GM12878 (cell line): ENCODE measurements around the gene AKT3. TPM values are rescaled to one million over a fixed set of nuclear protein-coding genes. Genes with fewer than 3 reads are reported as not detected.

Experiments used
- ATAC-seq: fragments of 200-7000 bp; cut with Tn5 transposase; 3 replicates; pipeline ENCODE4 v1.9.1; 2020; ENCODE audit warnings: mild to moderate bottlenecking, moderate library complexity
- BruUV-seq: library from RNA; stranded (reverse); fragments of 400-500 nt; replicated peaks from 2 replicates; lab custom pipeline; 2021; lab: Mats Ljungman, UMichigan
- CTCF ChIA-PET: fragments of 300-600 bp; sonication (Branson Sonifier 250); formaldehyde crosslinking; extraction: SDS; loops from one replicate; lab custom pipeline; 2021; ENCODE audit warnings: inconsistent platforms; lab: Yijun Ruan, JAX
- POLR2A ChIA-PET: fragments of 350-600 bp; formaldehyde crosslinking; extraction: SDS; loops from one replicate; lab custom pipeline; 2021; ENCODE audit warnings: inconsistent platforms; lab: Charles Lee
- RAD21 ChIA-PET: fragments of 300-600 bp; sonication (Branson Sonifier 250); formaldehyde crosslinking; loops from one replicate; lab custom pipeline; 2023; ENCODE audit warnings: antibody characterized with exemption; ENCODE audit not compliant: unreplicated experiment; lab: Charles Lee
- SMC1A ChIA-PET: fragments of 300-600 bp; sonication (Branson Sonifier 250); formaldehyde crosslinking; loops from one replicate; lab custom pipeline; 2023; ENCODE audit not compliant: unreplicated experiment, uncharacterized antibody; lab: Charles Lee
- DNase-seq: peaks from one replicate; pipeline ENCODE4 v3.0.0-alpha.2; 2011; ENCODE audit warnings: low read depth, low spot score
- FAIRE-seq: peaks from 3 replicates; lab custom pipeline; 2011; peaks lifted over from hg19 to GRCh38; lab: Jason Lieb, UNC
- H2AFZ ChIP-seq: 2 replicates; pipeline ENCODE4 v1.6.0; 2011; ENCODE audit warnings: low read depth, low read length, control low read depth; ENCODE audit not compliant: control insufficient read depth
- H3K27ac ChIP-seq: 2 replicates; pipeline ENCODE4 v1.5.1; 2011; ENCODE audit warnings: control low read depth; ENCODE audit not compliant: control insufficient read depth, insufficient read depth
- H3K27me3 ChIP-seq, 2 experiments: replicated peaks in 1 of 2; 2 replicates each; pipeline versions ENCODE4 v1.6.0 to v1.6.1; 2011; ENCODE audit warnings: low read length in 1 of 2; ENCODE audit not compliant: control insufficient read depth in 2 of 2, insufficient read depth in 2 of 2
- H3K36me3 ChIP-seq, 2 experiments: 2 replicates each; pipeline ENCODE4 v1.5.1; 2011; ENCODE audit warnings: low read length in 1 of 2; ENCODE audit not compliant: control insufficient read depth in 2 of 2, insufficient read depth in 2 of 2
- H3K4me1 ChIP-seq: 2 replicates; pipeline ENCODE4 v1.6.1; 2011; ENCODE audit warnings: mild to moderate bottlenecking, low read length, moderate library complexity, mixed read lengths; ENCODE audit not compliant: control insufficient read depth, insufficient read depth
- H3K4me2 ChIP-seq: 2 replicates; pipeline ENCODE4 v1.6.0; 2011; ENCODE audit warnings: control low read depth; ENCODE audit not compliant: control insufficient read depth, insufficient read depth
- H3K4me3 ChIP-seq: fragments of 200-600 bp; sonication (generic); 2 replicates; pipeline ENCODE4 v1.5.1; 2016
- H3K79me2 ChIP-seq: 2 replicates; pipeline ENCODE4 v1.6.0; 2011; ENCODE audit warnings: low read length; ENCODE audit not compliant: control insufficient read depth, insufficient read depth
- H3K9ac ChIP-seq: 2 replicates; pipeline ENCODE4 v1.8.0; 2011; ENCODE audit warnings: low read length, control low read depth, mixed read lengths; ENCODE audit not compliant: control insufficient read depth, insufficient read depth
- H3K9me3 ChIP-seq: replicated peaks from 3 replicates; pipeline ENCODE4 v1.5.1; 2011; ENCODE audit warnings: mild to moderate bottlenecking, low read length; ENCODE audit not compliant: control insufficient read depth, insufficient read depth
- H4K20me1 ChIP-seq: 2 replicates; pipeline ENCODE4 v1.6.0; 2011; ENCODE audit not compliant: control insufficient read depth, insufficient read depth
- BACH1 ChIP-seq: fragments of 450-650 bp; IDR thresholded peaks from 2 replicates; pipeline ENCODE4 v1.6.1; 2017; ENCODE audit warnings: mild to moderate bottlenecking, borderline replicate concordance
- ETV6 ChIP-seq, 2 experiments: fragments of 450-650 bp in 1 of 2; IDR thresholded peaks in 1 of 2; conservative IDR thresholded peaks in 1 of 2; 2 replicates each; pipeline ENCODE4 v1.6.1; 2014; ENCODE audit warnings: antibody characterized with exemption in 1 of 2, borderline replicate concordance in 1 of 2, low read depth in 1 of 2, mild to moderate bottlenecking in 1 of 2, moderate library complexity in 1 of 2
- KAT2A ChIP-seq: conservative IDR thresholded peaks from 2 replicates; pipeline ENCODE4 v1.6.1; 2011; ENCODE audit warnings: low read depth, low read length; ENCODE audit not compliant: control insufficient read depth
- ZBTB4 ChIP-seq: fragments of 450-650 bp; formaldehyde crosslinking; IDR thresholded peaks from 2 replicates; pipeline ENCODE4 v1.4.0; 2022; ENCODE audit warnings: mild to moderate bottlenecking, moderate library complexity
- WGBS: methylation state at CpG from one replicate; pipeline ENCODE4 v1.1.6; 2016; ENCODE audit warnings: low lambda C conversion rate; ENCODE audit not compliant: insufficient replicate concordance, insufficient coverage; ENCODE audit errors: missing lambda C conversion rate; 5-methylcytosine and 5-hydroxymethylcytosine counted together
- in situ Hi-C: fragments of 300-500 bp; cut with MboI; formaldehyde crosslinking; loops from 9 replicates; pipeline ENCODE4 v1.14.3; 2018; ENCODE audit warnings: mixed read lengths
- intact Hi-C: fragments of 100-400 bp; cut with micrococcal nuclease; formaldehyde crosslinking; loops from one replicate; pipeline ENCODE4 v1.14.2; 2022; ENCODE audit not compliant: unreplicated experiment
- polyA plus RNA-seq, 11 experiments: library from polyadenylated mRNA; depleted of rRNA in 4 of 11; unstranded in 6 of 11; stranded (reverse) in 5 of 11; fragments of >200 nt; fragmentation: Nextera tagmentation in 4 of 11; fragmentation: Illumina TruSeq in 1 of 11; extraction: Ambion mirVana in 4 of 11; extraction: Trizol in 1 of 11; gene quantifications; 1 replicate in 1 of 11; 2 replicates in 10 of 11; pipeline versions ENCODE4 v1.2.1 to v1.2.3, GENCODE V29; 2011 to 2016; ENCODE audit warnings: inconsistent platforms in 2 of 11, missing spikeins in 2 of 11, low read depth in 1 of 11
- total RNA-seq, 4 experiments: library from RNA; depleted of rRNA in 3 of 4; stranded (reverse); fragments of >200 nt in 3 of 4; fragmentation: Illumina TruSeq in 1 of 4; extraction: Trizol in 1 of 4; gene quantifications; 2 replicates each; pipeline versions ENCODE4 v1.2.1 to v1.2.3, GENCODE V29; 2013 to 2021

The AKT3 gene
- total and polyA plus RNA-seq, 10 of the 15 experiments (the other 5 are each of a cell fraction or from before 2014, with no cell fraction given): 0.03 to 0.56 (median 0.19) TPM

- ATAC-seq (no peak), FAIRE-seq (no peak), DNase-seq (no peak)
- ChIA-PET CTCF (no interaction called here), SMC1A (no interaction called here), RAD21 (no interaction called here), POLR2A (no interaction called here)
- no peak overlapping the region for H3K27ac ChIP-seq
- H3K79me2 ChIP-seq: no peaks in the 10 kb centered on the region
- H4K20me1 ChIP-seq: no peaks in the 10 kb centered on the region; the same call in 1 of the 2 replicates
- intact Hi-C loops: loop anchor here (10.0 kb wide), 1 partner anchor 235 kb away; no protein-coding TSS in a partner anchor
- H3K4me2 ChIP-seq: no peak overlapping the region
- in situ Hi-C loops: no loop called here
- H2AFZ ChIP-seq: no peak overlapping the region
- no peaks in the 10 kb centered on the region for H3K36me3 ChIP-seq
- H3K4me1 ChIP-seq: no peaks in the 10 kb centered on the region
- H3K4me3 ChIP-seq: no peak overlapping the region
- no peak overlapping the region for H3K9ac ChIP-seq
- WGBS: 75% methylated on average over 4 of the region's 5 CpGs
- no TSS peak for BruUV-seq
- H3K9me3 ChIP-seq: peaks cover 15% of the 10 kb centered on the region
- no peak for TF ChIP-seq ETV6 (conservative IDR thresholded peaks at IDR 0.05 in 1 of 2, IDR thresholded peaks at IDR 0.05 in 1 of 2; ENCODE audit: borderline replicate concordance in 1 of 2, low read depth in 1 of 2)
- TF ChIP-seq KAT2A: no peak
- no peak for TF ChIP-seq BACH1
- TF ChIP-seq ZBTB4 (CRISPR knock-in tag): no peak
- H3K27me3 ChIP-seq: no peaks in the 10 kb centered on the region
Observed at GRCh38 chr1:243580072-243580471, 270.0 kb downstream of the AKT3 start.
